GM06990 (cell line): Measurements from ENCODE around the gene TTC28.

Experiments
- DNase-seq: peaks from one replicate; pipeline ENCODE4 v3.0.0-alpha.2; 2011; ENCODE audit not compliant: insufficient read length; ENCODE audit errors: extremely low read depth
- H3K27me3 ChIP-seq: replicated peaks from 2 replicates; pipeline ENCODE4 v1.6.0; 2011; ENCODE audit warnings: low read length; ENCODE audit not compliant: control insufficient read depth, insufficient read depth
- H3K36me3 ChIP-seq: 2 replicates; pipeline ENCODE4 v1.5.1; 2011; ENCODE audit warnings: low read length; ENCODE audit not compliant: control insufficient read depth, insufficient read depth
- H3K4me3 ChIP-seq: replicated peaks from 2 replicates; pipeline ENCODE4 v1.5.1; 2011; ENCODE audit warnings: low read depth, mild to moderate bottlenecking, control low read depth, low read length
- TF ChIP-seq, protein P1 (sequence below): IDR thresholded peaks from 2 replicates; pipeline ENCODE4 v1.5.1; 2011; ENCODE audit warnings: low read length, control low read depth, mild to moderate bottlenecking, inconsistent platforms; ENCODE audit not compliant: insufficient read depth, poor library complexity, severe bottlenecking

Gene TTC28

GRCh38 chr22:28450109-28450508 is 229.5 kb downstream of the TTC28 start:
- TF ChIP-seq, protein P1, sequence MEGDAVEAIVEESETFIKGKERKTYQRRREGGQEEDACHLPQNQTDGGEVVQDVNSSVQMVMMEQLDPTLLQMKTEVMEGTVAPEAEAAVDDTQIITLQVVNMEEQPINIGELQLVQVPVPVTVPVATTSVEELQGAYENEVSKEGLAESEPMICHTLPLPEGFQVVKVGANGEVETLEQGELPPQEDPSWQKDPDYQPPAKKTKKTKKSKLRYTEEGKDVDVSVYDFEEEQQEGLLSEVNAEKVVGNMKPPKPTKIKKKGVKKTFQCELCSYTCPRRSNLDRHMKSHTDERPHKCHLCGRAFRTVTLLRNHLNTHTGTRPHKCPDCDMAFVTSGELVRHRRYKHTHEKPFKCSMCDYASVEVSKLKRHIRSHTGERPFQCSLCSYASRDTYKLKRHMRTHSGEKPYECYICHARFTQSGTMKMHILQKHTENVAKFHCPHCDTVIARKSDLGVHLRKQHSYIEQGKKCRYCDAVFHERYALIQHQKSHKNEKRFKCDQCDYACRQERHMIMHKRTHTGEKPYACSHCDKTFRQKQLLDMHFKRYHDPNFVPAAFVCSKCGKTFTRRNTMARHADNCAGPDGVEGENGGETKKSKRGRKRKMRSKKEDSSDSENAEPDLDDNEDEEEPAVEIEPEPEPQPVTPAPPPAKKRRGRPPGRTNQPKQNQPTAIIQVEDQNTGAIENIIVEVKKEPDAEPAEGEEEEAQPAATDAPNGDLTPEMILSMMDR = no peak
- H3K27me3 ChIP-seq = no peaks in the 10 kb centered on the region; the same call in 1 of the 2 replicates
- H3K36me3 ChIP-seq = no peaks in the 10 kb centered on the region
- DNase-seq = no peak
- no peak overlapping the region for H3K4me3 ChIP-seq

- H3K36me3 ChIP-seq = no peaks in the 10 kb centered on the region
- no peaks in the 10 kb centered on the region; the same call in 1 of the 2 replicates for H3K27me3 ChIP-seq
- TF ChIP-seq, protein P1 = no peak
- DNase-seq = no peak
- no peak overlapping the region for H3K4me3 ChIP-seq
Observed at GRCh38 chr22:28449041-28449440, 230.6 kb downstream of the TTC28 start.

GRCh38 chr22:28448625-28449024 is 231.0 kb downstream of the TTC28 start:
- TF ChIP-seq, protein P1 = no peak
- no peaks in the 10 kb centered on the region for H3K36me3 ChIP-seq
- no peak for DNase-seq
- H3K27me3 ChIP-seq = no peaks in the 10 kb centered on the region; the same call in 1 of the 2 replicates
- H3K4me3 ChIP-seq = no peak overlapping the region

- DNase-seq = no peak
- Histone ChIP-seq H3K36me3 (no peaks in the 10 kb centered on the region), H3K27me3 (peaks cover 2% of the 10 kb centered on the region; the same call in 1 of the 2 replicates), H3K4me3 (no peak overlapping the region)
- TF ChIP-seq, protein P1 = no peak
Observed at GRCh38 chr22:28444659-28445058, 235.0 kb downstream of the TTC28 start.

DNA sequence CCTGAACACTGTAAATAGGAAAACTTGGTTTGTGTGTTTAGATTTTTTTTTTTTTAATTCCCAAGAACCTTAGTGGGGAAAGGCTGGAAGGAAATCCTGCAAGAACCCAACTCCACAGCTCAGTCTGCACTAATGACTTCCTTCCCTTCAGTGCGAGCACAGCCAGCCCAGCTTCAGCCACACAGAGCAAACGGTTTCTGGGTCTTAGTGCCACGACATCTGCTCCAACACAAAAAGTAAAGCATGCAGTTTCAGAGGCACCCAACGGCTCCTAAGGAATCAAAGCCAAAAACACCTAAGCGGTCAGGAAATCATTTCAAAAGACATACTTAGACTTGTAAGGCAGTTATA is 236.1 kb downstream of the TTC28 start:
- Histone ChIP-seq H3K36me3 (no peaks in the 10 kb centered on the region), H3K4me3 (no peak overlapping the region), H3K27me3 (peaks cover 2% of the 10 kb centered on the region; the same call in 1 of the 2 replicates)
- no peak for DNase-seq
- TF ChIP-seq, protein P1 = no peak
